HEK293 (cell line): Measurements from ENCODE around the gene HMGB3.

ENCODE experiments used
- CTCF ChIA-PET: fragments of 350-600 bp; formaldehyde crosslinking; extraction: SDS; loops from one replicate; lab custom pipeline; 2021; ENCODE audit warnings: antibody characterized with exemption; lab: Yijun Ruan, JAX
- POLR2A ChIA-PET: fragments of 300-600 bp; formaldehyde crosslinking; extraction: SDS; loops from one replicate; lab custom pipeline; 2020; ENCODE audit warnings: antibody characterized with exemption, inconsistent platforms; lab: Yijun Ruan, JAX
- H3K27ac ChIP-seq: fragments of 200-500 bp; sonication (Bioruptor generic); 2 replicates; pipeline ENCODE4 v1.5.1; 2014; ENCODE audit warnings: low read depth, low read length, control low read depth, inconsistent platforms; ENCODE audit errors: extremely low read depth
- H3K36me3 ChIP-seq, 2 experiments: fragments of 200-500 bp in 1 of 2; sonication (Bioruptor generic) in 1 of 2; 1 replicate in 1 of 2; 2 replicates in 1 of 2; pipeline ENCODE4 v1.5.1; 2014 to 2017; ENCODE audit warnings: inconsistent platforms in 2 of 2, low read length in 2 of 2; ENCODE audit not compliant: control insufficient read depth in 2 of 2, insufficient read depth in 1 of 2
- H3K4me1 ChIP-seq: fragments of 200-500 bp; sonication (Bioruptor generic); 2 replicates; pipeline ENCODE4 v1.5.1; 2014; ENCODE audit warnings: mild to moderate bottlenecking, low read length, inconsistent platforms; ENCODE audit not compliant: control insufficient read depth, insufficient read depth
- H3K4me3 ChIP-seq: 2 replicates; pipeline ENCODE4 v1.5.1; 2011; ENCODE audit warnings: low read depth, mild to moderate bottlenecking, control low read depth, low read length, moderate library complexity
- H3K9me3 ChIP-seq: fragments of 200-500 bp; sonication (Bioruptor generic); 2 replicates; pipeline ENCODE4 v1.5.1; 2014; ENCODE audit warnings: low read depth, low read length, inconsistent platforms; ENCODE audit not compliant: control insufficient read depth, insufficient read depth
- ATF2 ChIP-seq: fragments of 450-650 bp; formaldehyde crosslinking; IDR thresholded peaks from 2 replicates; pipeline ENCODE4 v1.5.1; 2016; ENCODE audit warnings: missing biosample characterization, missing genetic modification characterization, low read depth
- GLI2 ChIP-seq: fragments of 450-650 bp; formaldehyde crosslinking; IDR thresholded peaks from 2 replicates; pipeline ENCODE4; 2017; ENCODE audit warnings: missing biosample characterization, missing genetic modification characterization, low read depth, borderline replicate concordance
- KLF10 ChIP-seq: fragments of 450-650 bp; IDR thresholded peaks from 2 replicates; pipeline ENCODE4 v1.5.1; 2018; ENCODE audit warnings: missing biosample characterization, mild to moderate bottlenecking, missing genetic modification characterization
- KLF17 ChIP-seq: fragments of 450-650 bp; formaldehyde crosslinking; IDR thresholded peaks from 2 replicates; pipeline ENCODE4 v1.5.1; 2016; ENCODE audit warnings: missing biosample characterization, missing genetic modification characterization
- PRDM10 ChIP-seq: fragments of 450-650 bp; formaldehyde crosslinking; IDR thresholded peaks from 2 replicates; pipeline ENCODE4 v1.5.1; 2016; ENCODE audit warnings: missing biosample characterization, missing genetic modification characterization
- SCRT2 ChIP-seq: fragments of 450-650 bp; formaldehyde crosslinking; IDR thresholded peaks from 2 replicates; pipeline ENCODE4 v1.5.1; 2016; ENCODE audit warnings: missing biosample characterization, missing genetic modification characterization
- ZBTB10 ChIP-seq: fragments of 450-650 bp; formaldehyde crosslinking; IDR thresholded peaks from 2 replicates; pipeline ENCODE4 v1.5.1; 2016; ENCODE audit warnings: missing biosample characterization, missing genetic modification characterization
- ZBTB11 ChIP-seq: fragments of 450-650 bp; formaldehyde crosslinking; conservative IDR thresholded peaks from 2 replicates; pipeline ENCODE4 v1.5.1; 2016; ENCODE audit warnings: low read depth, missing biosample characterization, missing genetic modification characterization
- ZBTB8A ChIP-seq: fragments of 450-650 bp; formaldehyde crosslinking; IDR thresholded peaks from 2 replicates; pipeline ENCODE4 v1.5.1; 2016; ENCODE audit warnings: missing biosample characterization, missing genetic modification characterization
- ZNF112 ChIP-seq: fragments of 450-650 bp; formaldehyde crosslinking; IDR thresholded peaks from 2 replicates; pipeline ENCODE4 v1.5.0; 2017; ENCODE audit warnings: missing biosample characterization, missing genetic modification characterization
- ZNF214 ChIP-seq: fragments of 450-650 bp; formaldehyde crosslinking; IDR thresholded peaks from 2 replicates; pipeline ENCODE4 v1.5.1; 2017; ENCODE audit warnings: missing biosample characterization, mild to moderate bottlenecking, missing genetic modification characterization, borderline replicate concordance
- ZNF366 ChIP-seq: fragments of 450-650 bp; formaldehyde crosslinking; conservative IDR thresholded peaks from 2 replicates; pipeline ENCODE4 v1.5.1; 2016; ENCODE audit warnings: missing biosample characterization, missing genetic modification characterization
- ZNF473 ChIP-seq: fragments of 450-650 bp; formaldehyde crosslinking; IDR thresholded peaks from 2 replicates; pipeline ENCODE4 v1.5.1; 2017; ENCODE audit warnings: missing biosample characterization, missing genetic modification characterization
- ZNF488 ChIP-seq: fragments of 450-650 bp; formaldehyde crosslinking; IDR thresholded peaks from 2 replicates; pipeline ENCODE4 v1.5.1; 2016; ENCODE audit warnings: missing biosample characterization, missing genetic modification characterization
- ZNF513 ChIP-seq: fragments of 450-650 bp; IDR thresholded peaks from 2 replicates; pipeline ENCODE4 v1.5.1; 2018; ENCODE audit warnings: missing biosample characterization, missing genetic modification characterization
- ZNF692 ChIP-seq: fragments of 450-650 bp; formaldehyde crosslinking; IDR thresholded peaks from 2 replicates; pipeline ENCODE4 v1.5.1; 2016; ENCODE audit warnings: missing biosample characterization, missing genetic modification characterization
- ZNF792 ChIP-seq: fragments of 450-650 bp; formaldehyde crosslinking; IDR thresholded peaks from 2 replicates; pipeline ENCODE4 v1.5.1; 2016; ENCODE audit warnings: missing biosample characterization, missing genetic modification characterization
- ZNF843 ChIP-seq: fragments of 450-650 bp; formaldehyde crosslinking; IDR thresholded peaks from 2 replicates; pipeline ENCODE4 v1.5.1; 2016; ENCODE audit warnings: missing biosample characterization, missing genetic modification characterization

HMGB3 gene

GRCh38 chrX:150977411-150978162 lies 5.5 kb upstream of the HMGB3 start (continued):
- TF ChIP-seq ZBTB10 (tag by site-specific recombination), result no peak
- TF ChIP-seq KLF17 (tag by site-specific recombination), result no peak
- TF ChIP-seq ZNF513, result no peak
- no peak for TF ChIP-seq ZNF792 (tag by site-specific recombination)
- TF ChIP-seq ZNF692 (tag by site-specific recombination), result no peak
- no peak for TF ChIP-seq SCRT2 (tag by site-specific recombination)
- TF ChIP-seq ZBTB8A (tag by site-specific recombination), result no peak

- Histone ChIP-seq H3K4me3 (no peak overlapping the region), H3K27ac (no peak overlapping the region), H3K4me1 (no peaks in the 10 kb centered on the region), H3K9me3 (no peaks in the 10 kb centered on the region), H3K36me3 (peaks cover 0 to 2% of the 10 kb centered on the region in 2 experiments; a peak in 1 of 3 replicates)
- TF ChIP-seq GLI2 (tag by site-specific recombination) (no peak), ZNF843 (no peak), ZBTB11 (tag by site-specific recombination) (no peak), ATF2 (tag by site-specific recombination) (no peak), ZNF473 (tag by site-specific recombination) (no peak), ZNF112 (tag by site-specific recombination) (no peak), ZNF214 (tag by site-specific recombination) (no peak), ZNF366 (no peak), PRDM10 (no peak), ZNF488 (tag by site-specific recombination) (no peak), KLF10 (tag by site-specific recombination) (no peak)
- ChIA-PET CTCF (interaction anchor here (0.6 kb wide), 1 partner anchor 1040 kb away, joined by 3 read pairs; no protein-coding TSS in a partner anchor), POLR2A (no interaction called here)
These were observed 2.9 kb upstream of the HMGB3 start for GRCh38 chrX:150980186-150980585.
